GM20000 (cell line): Measurements from ENCODE around the gene GNPAT.

Experiments used
- DNase-seq: peaks from one replicate; pipeline ENCODE4 v3.0.0; 2012; ENCODE audit warnings: low spot score
- TF ChIP-seq, protein P1 (sequence below): IDR thresholded peaks from 2 replicates; pipeline ENCODE4 v1.5.1; 2012; ENCODE audit warnings: mild to moderate bottlenecking, control low read depth; ENCODE audit errors: extremely low read depth, missing control alignments

Gene GNPAT

DNA sequence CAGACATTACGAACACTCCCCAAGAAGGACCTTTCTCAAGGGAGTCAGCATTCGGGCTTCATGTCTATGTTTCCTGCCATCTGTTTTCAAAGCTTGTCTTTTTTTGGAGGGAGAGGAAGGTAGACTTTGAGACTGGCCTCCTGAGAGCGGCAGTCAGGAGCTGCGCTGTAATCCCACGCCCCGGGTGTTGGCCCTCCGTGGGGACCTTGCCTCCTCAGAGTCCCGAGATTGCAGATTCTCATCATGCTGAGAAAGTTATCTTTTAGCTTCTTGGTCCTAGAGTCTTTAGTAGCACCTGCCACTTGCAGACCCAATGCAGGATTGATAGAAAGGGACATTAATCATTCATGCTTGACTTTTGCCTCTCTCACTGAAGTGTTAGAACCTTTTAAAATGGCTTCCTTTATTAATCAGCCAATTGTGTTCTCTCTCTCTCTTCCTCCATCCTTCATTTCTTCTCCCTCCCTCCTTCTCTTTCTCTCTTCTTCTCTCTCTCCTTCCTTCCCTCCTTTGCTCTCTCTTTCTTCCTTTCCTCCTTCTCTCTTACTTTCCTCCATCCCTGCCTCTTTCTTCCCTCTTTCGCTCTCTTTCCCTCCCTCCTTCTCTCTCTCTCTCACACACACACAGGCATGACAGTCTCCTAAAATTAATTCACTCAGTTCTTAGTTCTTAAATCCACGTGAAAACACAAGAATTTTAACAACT is 25.2 kb upstream of the GNPAT start:
- TF ChIP-seq, protein P1, sequence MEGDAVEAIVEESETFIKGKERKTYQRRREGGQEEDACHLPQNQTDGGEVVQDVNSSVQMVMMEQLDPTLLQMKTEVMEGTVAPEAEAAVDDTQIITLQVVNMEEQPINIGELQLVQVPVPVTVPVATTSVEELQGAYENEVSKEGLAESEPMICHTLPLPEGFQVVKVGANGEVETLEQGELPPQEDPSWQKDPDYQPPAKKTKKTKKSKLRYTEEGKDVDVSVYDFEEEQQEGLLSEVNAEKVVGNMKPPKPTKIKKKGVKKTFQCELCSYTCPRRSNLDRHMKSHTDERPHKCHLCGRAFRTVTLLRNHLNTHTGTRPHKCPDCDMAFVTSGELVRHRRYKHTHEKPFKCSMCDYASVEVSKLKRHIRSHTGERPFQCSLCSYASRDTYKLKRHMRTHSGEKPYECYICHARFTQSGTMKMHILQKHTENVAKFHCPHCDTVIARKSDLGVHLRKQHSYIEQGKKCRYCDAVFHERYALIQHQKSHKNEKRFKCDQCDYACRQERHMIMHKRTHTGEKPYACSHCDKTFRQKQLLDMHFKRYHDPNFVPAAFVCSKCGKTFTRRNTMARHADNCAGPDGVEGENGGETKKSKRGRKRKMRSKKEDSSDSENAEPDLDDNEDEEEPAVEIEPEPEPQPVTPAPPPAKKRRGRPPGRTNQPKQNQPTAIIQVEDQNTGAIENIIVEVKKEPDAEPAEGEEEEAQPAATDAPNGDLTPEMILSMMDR, result no peak
- peak; percentile 19 for DNase-seq

DNA sequence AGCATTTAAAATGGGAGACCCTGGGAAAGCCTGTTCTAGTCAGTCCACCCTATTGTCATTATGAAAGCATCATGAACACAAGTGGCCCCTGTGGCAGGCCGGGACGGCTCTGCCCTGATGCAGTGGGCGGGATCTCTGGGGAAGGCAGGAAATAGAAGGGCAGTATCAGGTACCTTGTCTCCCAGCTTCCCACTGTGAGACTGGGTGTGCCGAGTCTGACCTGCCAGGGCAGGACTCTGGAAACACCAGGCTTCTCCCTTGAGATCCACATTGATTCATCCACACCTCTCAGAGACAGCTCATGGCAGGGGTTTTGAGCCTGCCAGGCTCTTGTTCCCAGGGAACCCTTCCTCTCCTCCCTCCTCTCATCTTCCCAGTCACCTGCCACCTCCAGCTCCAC is 24.5 kb upstream of the GNPAT start:
- TF ChIP-seq, protein P1, result no peak
- no peak for DNase-seq

DNA sequence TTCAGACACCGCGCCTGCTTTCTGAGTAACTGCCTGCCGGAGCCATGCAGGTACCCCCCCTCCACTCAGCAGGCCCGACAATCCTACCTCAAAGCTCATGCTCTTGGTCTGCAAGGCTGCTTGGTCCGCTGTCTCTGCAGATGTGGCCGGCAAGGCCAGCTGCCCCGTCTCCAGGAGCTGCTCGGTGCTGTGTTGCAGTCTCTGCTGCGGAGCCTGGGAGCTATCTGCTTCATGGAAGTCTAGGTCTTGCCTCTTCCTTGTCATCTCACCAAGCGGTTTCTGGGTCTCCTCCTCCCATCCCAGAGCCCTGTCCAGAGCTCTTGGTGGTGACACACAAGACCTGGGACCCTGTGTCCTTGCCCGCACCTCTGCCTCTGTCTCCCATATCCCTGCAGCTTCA is 24.0 kb upstream of the GNPAT start:
- no peak for DNase-seq
- TF ChIP-seq, protein P1, result no peak

DNA sequence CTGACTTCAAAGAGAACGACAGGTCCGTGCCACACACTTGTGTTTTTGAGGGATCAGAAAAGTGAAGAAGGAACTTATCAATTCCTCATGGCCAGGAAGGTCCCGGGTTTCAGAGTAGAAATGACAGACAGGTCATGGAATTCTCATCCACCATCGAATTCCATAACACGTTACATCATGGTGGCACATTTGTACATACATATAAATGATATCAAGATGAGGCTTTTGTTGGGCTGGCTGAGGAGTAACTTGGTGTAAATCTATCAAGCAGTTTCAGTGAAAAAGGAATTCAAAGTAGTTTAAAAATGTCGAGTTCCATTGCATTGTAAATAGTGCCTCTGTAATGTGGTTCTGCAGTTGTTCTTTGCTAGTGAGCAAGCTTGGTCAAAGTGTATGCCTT is 22.9 kb upstream of the GNPAT start:
- no peak for DNase-seq
- TF ChIP-seq, protein P1, result no peak

DNA sequence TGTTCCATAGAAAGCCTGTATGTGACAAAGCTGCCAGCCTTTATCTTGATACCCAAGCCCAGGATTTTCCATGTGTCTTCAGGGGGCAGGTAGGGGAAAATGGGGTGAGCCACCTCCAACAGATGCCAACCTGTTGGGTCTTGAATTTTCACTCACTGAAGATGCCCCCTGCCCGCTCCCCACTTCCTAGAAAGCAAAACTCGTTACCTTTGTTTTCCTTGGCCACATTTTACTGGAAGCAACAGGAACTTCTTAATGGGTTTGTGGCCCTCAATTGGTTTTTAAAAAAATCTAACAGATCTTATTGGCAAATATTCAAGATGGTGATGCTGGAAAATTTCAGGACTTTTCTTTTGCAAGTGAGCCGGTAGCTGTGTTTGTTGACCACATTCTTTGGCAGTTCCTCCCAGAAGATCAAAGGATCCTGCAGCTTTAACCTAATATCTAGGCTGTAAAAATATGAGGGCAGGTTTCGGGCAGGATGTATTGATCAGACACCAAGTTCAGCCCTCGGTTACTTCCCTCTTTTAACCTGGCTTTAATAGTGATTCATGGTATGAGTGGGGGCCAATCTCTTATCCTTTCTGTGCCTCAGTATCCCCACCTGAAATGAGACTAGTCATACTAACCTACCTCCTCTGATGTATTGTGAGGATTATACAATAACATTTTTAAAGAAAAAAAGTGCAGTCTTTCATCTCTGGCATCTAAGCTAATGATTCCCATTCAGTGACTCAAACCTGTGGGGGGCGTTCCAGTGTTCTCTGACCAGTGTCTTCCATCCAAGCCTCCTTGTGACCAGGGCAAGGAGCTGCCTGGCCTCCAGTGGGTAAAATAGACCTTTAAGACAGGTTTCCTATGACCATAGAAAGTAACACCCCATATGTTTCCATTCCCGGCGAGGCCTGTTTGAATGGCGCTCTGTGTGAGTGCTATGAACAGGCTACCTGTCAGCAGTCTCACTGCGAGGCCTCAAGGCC is 21.3 kb upstream of the GNPAT start:
- DNase-seq, result no peak
- TF ChIP-seq, protein P1, result no peak

DNA sequence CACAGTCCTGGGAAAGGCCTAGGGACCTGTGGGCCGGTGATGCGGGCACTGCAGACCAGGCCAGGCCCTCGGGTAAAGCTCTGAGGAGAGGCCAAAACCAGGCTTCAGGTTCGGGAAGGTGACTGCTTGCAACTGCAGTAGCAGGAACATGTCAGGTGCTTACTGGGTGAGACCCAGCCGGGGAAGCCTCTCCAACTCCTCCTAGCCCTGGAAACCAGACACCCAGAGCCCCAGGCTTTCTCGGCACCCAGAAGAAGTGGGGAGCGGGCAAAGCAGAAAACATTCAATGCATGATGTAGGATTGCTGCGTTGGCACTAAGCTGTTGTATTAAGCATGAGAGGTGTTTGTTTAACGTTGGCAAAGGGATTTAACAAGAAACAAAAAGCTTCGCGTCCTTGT is 20.2 kb upstream of the GNPAT start:
- DNase-seq, result no peak
- TF ChIP-seq, protein P1, result no peak

DNA sequence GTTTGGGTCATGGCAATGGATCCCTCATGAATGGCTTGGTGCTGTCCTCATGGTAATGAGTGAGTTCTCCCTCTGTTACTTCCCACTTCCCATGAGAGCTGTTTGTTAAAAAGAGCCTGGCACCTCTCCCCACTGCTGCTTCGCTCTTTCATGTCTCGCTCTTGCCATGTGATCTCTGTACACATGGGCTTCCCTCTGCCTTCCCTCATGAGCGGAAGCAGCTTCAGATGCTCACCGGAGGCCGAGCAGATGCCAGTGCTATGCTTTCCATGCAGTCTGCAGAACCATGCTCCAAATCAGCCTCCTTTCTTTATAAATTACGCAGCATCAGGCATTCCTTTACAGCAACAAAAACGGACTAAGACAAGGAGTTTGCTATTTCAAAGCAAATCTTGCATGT is 14.9 kb upstream of the GNPAT start:
- TF ChIP-seq, protein P1, result no peak
- no peak for DNase-seq
